ENCODE data around the gene EED. TPM values are rescaled to one million over a fixed set of nuclear protein-coding genes. Genes with fewer than 3 reads are reported as not detected.
"Not testable (repeated sequence)": the region's sequence is repeated elsewhere in the genome, so short reads cannot be mapped to it uniquely, and the experiment has no call there.

Gene EED
- total and polyA plus RNA-seq, 12 donors, result 8.0 to 17.3 (median 9.6) TPM

- H3K36me3 ChIP-seq, result no peaks in the 10 kb centered on the region
- no peak for DNase-seq
- no peaks in the 10 kb centered on the region for H3K27me3 ChIP-seq
- H3K4me1 ChIP-seq, result peaks cover 0 to 10% (median 0%) of the 10 kb centered on the region in 9 donors
- ATAC-seq, result no peak
- no peak overlapping the region for H3K4me3 ChIP-seq
- no peak for TF ChIP-seq CTCF (IDR thresholded peaks at IDR 0.05)
- H3K27ac ChIP-seq, result no peak overlapping the region
- WGBS, 2 donors, result 90 to 92% methylated on average over 3 of the region's 3 CpGs
- peaks cover 0 to 8% (median 0%) of the 10 kb centered on the region in 11 donors for H3K9me3 ChIP-seq
- intact Hi-C loops (cut with DNase I), result no loop called here
Observed at GRCh38 chr11:86228269-86229038, 16.1 kb upstream of the EED start.

DNA sequence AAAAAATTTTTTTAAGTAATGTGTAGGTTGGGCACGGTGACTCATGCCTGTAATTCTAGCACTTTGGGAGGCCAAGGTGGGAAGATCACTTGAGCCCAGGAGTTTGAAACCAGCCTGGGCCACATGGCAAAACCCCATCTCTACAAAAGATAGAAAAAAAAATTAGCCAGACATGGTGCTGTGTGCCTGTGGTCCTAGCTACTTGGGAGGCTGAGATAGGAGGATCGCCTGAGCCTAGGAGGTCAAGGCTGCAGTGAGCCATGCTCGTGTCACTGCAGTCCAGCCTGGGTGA lies 15.6 kb upstream of the EED start:
- H3K27ac ChIP-seq; H3K4me3 ChIP-seq; DNase-seq; intact Hi-C loops (cut with DNase I); ATAC-seq; H3K36me3 ChIP-seq; H3K9me3 ChIP-seq; H3K27me3 ChIP-seq: not testable (repeated sequence)
- WGBS, 2 donors, result 94 to 96% methylated on average over 3 of the region's 3 CpGs
- H3K4me1 ChIP-seq, result peaks cover 0 to 10% (median 0%) of the 10 kb centered on the region in 9 donors

GRCh38 chr11:86230179-86230804 lies 14.3 kb upstream of the EED start:
- intact Hi-C loops (cut with DNase I), result no loop called here
- ATAC-seq (no peak), DNase-seq (no peak)
- Histone ChIP-seq H3K4me1 (peaks cover 0 to 10% (median 0%) of the 10 kb centered on the region in 9 donors), H3K27ac (no peak overlapping the region), H3K9me3 (peaks cover 0 to 2% (median 0%) of the 10 kb centered on the region in 11 donors), H3K36me3 (no peaks in the 10 kb centered on the region), H3K4me3 (no peak overlapping the region), H3K27me3 (no peaks in the 10 kb centered on the region)
- TF ChIP-seq CTCF (IDR thresholded peaks at IDR 0.05), result no peak
- WGBS, 2 donors, result 80 to 96% methylated on average over 1 of the region's 1 CpG

- no peaks in the 10 kb centered on the region for H3K9me3 ChIP-seq
- no peak for DNase-seq
Observed at GRCh38 chr11:86230921-86231434, 13.6 kb upstream of the EED start.

More at GRCh38 chr11:86230921-86231434, 13.6 kb upstream of the EED start:
- no peak overlapping the region for H3K4me3 ChIP-seq
- ATAC-seq, result no peak
- H3K36me3 ChIP-seq, result no peaks in the 10 kb centered on the region
- peaks cover 0 to 10% (median 0%) of the 10 kb centered on the region in 9 donors for H3K4me1 ChIP-seq
- intact Hi-C loops (cut with DNase I), result no loop called here
- no peak overlapping the region for H3K27ac ChIP-seq
- H3K27me3 ChIP-seq, result no peaks in the 10 kb centered on the region
- no peak for TF ChIP-seq CTCF (IDR thresholded peaks at IDR 0.05)

Data from heart right ventricle (tissue), 16 donors.